GM21360 (cell line): ENCODE data around the gene GLMN.

Experiments
- ATAC-seq: cut with Tn5 transposase; IDR thresholded peaks from one replicate; pipeline ENCODE4 v1.9.1; 2021; ENCODE audit warnings: mild to moderate bottlenecking, moderate library complexity; ENCODE audit not compliant: unreplicated experiment

GLMN gene

GRCh38 chr1:92298573-92299476, at the start of gene GLMN, which contains the start of gene RPAP2:
GLMN (minus strand) TSS chr1:92298987; CDS start chr1:92297999, 988 bp downstream.
RPAP2 (plus strand) TSS chr1:92299059; CDS start chr1:92299074, 15 bp downstream.
- ATAC-seq, result peak; percentile 97

GRCh38 chr1:92346866-92347640, 48.3 kb upstream of the GLMN start:
- no peak for ATAC-seq

- no peak for ATAC-seq
Measured at GRCh38 chr1:92343061-92343460, 44.3 kb upstream of the GLMN start.

- no peak for ATAC-seq
Measured at GRCh38 chr1:92342401-92342800, 43.6 kb upstream of the GLMN start.

- no peak for ATAC-seq
Measured at GRCh38 chr1:92340154-92340553, 41.4 kb upstream of the GLMN start.

- ATAC-seq, result no peak
Measured at GRCh38 chr1:92333668-92334067, 34.9 kb upstream of the GLMN start.

- no peak for ATAC-seq
Measured at GRCh38 chr1:92329347-92330129, 30.8 kb upstream of the GLMN start.

GRCh38 chr1:92327794-92328193, 29.0 kb upstream of the GLMN start:
- ATAC-seq, result no peak

- no peak for ATAC-seq
Measured at GRCh38 chr1:92326681-92327080, 27.9 kb upstream of the GLMN start.

GRCh38 chr1:92324784-92325183, 26.0 kb upstream of the GLMN start:
- ATAC-seq, result no peak

GRCh38 chr1:92323473-92324453, 25.0 kb upstream of the GLMN start:
- no peak for ATAC-seq

GRCh38 chr1:92317836-92318493, 19.2 kb upstream of the GLMN start:
- ATAC-seq, result no peak

- no peak for ATAC-seq
Measured at GRCh38 chr1:92315766-92316599, 17.2 kb upstream of the GLMN start.

GRCh38 chr1:92314024-92314423, 15.2 kb upstream of the GLMN start:
- ATAC-seq, result no peak

- no peak for ATAC-seq
Measured at GRCh38 chr1:92310185-92310597, 11.4 kb upstream of the GLMN start.

GRCh38 chr1:92307980-92308379, 9.2 kb upstream of the GLMN start:
- ATAC-seq, result no peak

GRCh38 chr1:92306020-92306419, 7.2 kb upstream of the GLMN start:
- ATAC-seq, result no peak

GRCh38 chr1:92301021-92301420, 2.2 kb upstream of the GLMN start:
- ATAC-seq, result no peak
